ENCODE measurements around the gene AP1M1.
"Not testable (repeated sequence)": the region's sequence is repeated elsewhere in the genome, so short reads cannot be mapped to it uniquely, and the experiment has no call there.

The AP1M1 gene

GRCh38 chr19:16197622-16198369 is at the start of gene AP1M1:
Gene AP1M1 (plus strand): TSS chr19:16197911. CDS start chr19:16198027, 116 bp downstream.
- DNase-seq: peak; percentile 87

GRCh38 chr19:16148443-16149229 is 49.1 kb upstream of the AP1M1 start:
- no peak for DNase-seq

- no peak for DNase-seq
These were observed 44.0 kb upstream of the AP1M1 start for GRCh38 chr19:16153582-16154336.

- no peak for DNase-seq
These were observed 43.2 kb upstream of the AP1M1 start for GRCh38 chr19:16154557-16154956.

GRCh38 chr19:16155128-16155527 is 42.6 kb upstream of the AP1M1 start:
- no peak for DNase-seq

- DNase-seq: no peak
These were observed 40.8 kb upstream of the AP1M1 start for GRCh38 chr19:16156904-16157303.

- no peak for DNase-seq
These were observed 40.1 kb upstream of the AP1M1 start for GRCh38 chr19:16157601-16158000.

GRCh38 chr19:16159655-16160054 is 38.1 kb upstream of the AP1M1 start:
- DNase-seq: no peak

GRCh38 chr19:16160445-16160942 is 37.2 kb upstream of the AP1M1 start:
- no peak for DNase-seq

- no peak for DNase-seq
These were observed 36.7 kb upstream of the AP1M1 start for GRCh38 chr19:16160943-16161560.

GRCh38 chr19:16161840-16162239 is 35.9 kb upstream of the AP1M1 start:
- no peak for DNase-seq

GRCh38 chr19:16164222-16164890 is 33.4 kb upstream of the AP1M1 start:
- no peak for DNase-seq

- no peak for DNase-seq
These were observed 31.3 kb upstream of the AP1M1 start for GRCh38 chr19:16166417-16166816.

- DNase-seq: no peak
These were observed 30.7 kb upstream of the AP1M1 start for GRCh38 chr19:16167055-16167454.

- no peak for DNase-seq
These were observed 29.1 kb upstream of the AP1M1 start for GRCh38 chr19:16168465-16169081.

GRCh38 chr19:16170134-16170533 is 27.6 kb upstream of the AP1M1 start:
- no peak for DNase-seq

GRCh38 chr19:16175954-16176353 is 21.8 kb upstream of the AP1M1 start:
- no peak for DNase-seq

GRCh38 chr19:16178866-16179265 is 18.8 kb upstream of the AP1M1 start:
- not testable (repeated sequence) for DNase-seq

- no peak for DNase-seq
These were observed 17.1 kb upstream of the AP1M1 start for GRCh38 chr19:16180611-16181010.

GRCh38 chr19:16184665-16185122 is 13.0 kb upstream of the AP1M1 start:
- DNase-seq: no peak

GRCh38 chr19:16185123-16185767 is 12.5 kb upstream of the AP1M1 start, which contains the start of gene FAM32A:
Gene FAM32A (plus strand): TSS chr19:16185410. CDS start chr19:16185443, 33 bp downstream.
- peak; percentile 92 for DNase-seq
